Measurements from ENCODE around the gene ANXA5. TPM values are rescaled to one million over a fixed set of nuclear protein-coding genes. Genes with fewer than 3 reads are reported as not detected.

ANXA5 gene
- total RNA-seq, 1 experiment from 2014 or later: 231 TPM

GRCh38 chr4:121642292-121642691 lies 54.5 kb downstream of the ANXA5 start:
- Histone ChIP-seq H3K56ac (ENCODE audit: insufficient read length, low read depth, low read length) (no peak overlapping the region), H4K91ac (ENCODE audit: insufficient read length, low read depth, low read length) (no peak overlapping the region), H2BK12ac (ENCODE audit: insufficient read length, low read depth, low read length) (no peak overlapping the region), H2BK5ac (ENCODE audit: insufficient read length, low read length) (no peak overlapping the region), H2AFZ (ENCODE audit: low read length) (no peak overlapping the region), H3K9ac (ENCODE audit: extremely low read depth, insufficient read length, low read length) (no peak overlapping the region), H3K4me1 (ENCODE audit: insufficient read depth, low read length) (no peaks in the 10 kb centered on the region), H3K18ac (ENCODE audit: insufficient read length, low read depth, low read length) (no peak overlapping the region), H3T11ph (ENCODE audit: low read length) (no peak overlapping the region), H3K14ac (ENCODE audit: insufficient read depth, low read length) (no peak overlapping the region), H2BK20ac (ENCODE audit: low read depth, low read length, poor library complexity, severe bottlenecking) (no peak overlapping the region), H3K27me3 (ENCODE audit: insufficient read depth, low read length) (no peaks in the 10 kb centered on the region), H4K20me1 (ENCODE audit: control insufficient read depth, insufficient read depth, insufficient read length) (no peaks in the 10 kb centered on the region), H3K79me2 (ENCODE audit: insufficient read depth, low read length) (no peaks in the 10 kb centered on the region), H3K23ac (ENCODE audit: insufficient read length, low read depth, low read length) (no peak overlapping the region), H3K4ac (ENCODE audit: low read depth, low read length) (no peak overlapping the region), H3K79me1 (ENCODE audit: insufficient read depth, low read depth, low read length, poor library complexity, severe bottlenecking) (no peaks in the 10 kb centered on the region), H4K5ac (ENCODE audit: insufficient read length, low read depth, low read length) (no peak overlapping the region), H3K9me3 (ENCODE audit: control insufficient read depth, low read depth, low read length) (no peaks in the 10 kb centered on the region), H2AK5ac (ENCODE audit: insufficient read length, low read length) (no peak overlapping the region), H3K27ac (ENCODE audit: insufficient read length, low read depth, low read length) (no peak overlapping the region), H2BK15ac (ENCODE audit: low read depth, low read length) (no peak overlapping the region), H3K4me2 (ENCODE audit: insufficient read depth, insufficient read length, low read length) (no peak overlapping the region), H4K8ac (replicated peaks; ENCODE audit: insufficient read length, low read depth, low read length) (no peak overlapping the region), H3K23me2 (ENCODE audit: insufficient read length, low read depth, low read length, poor library complexity, severe bottlenecking) (no peaks in the 10 kb centered on the region), H2BK120ac (ENCODE audit: low read depth, low read length, poor library complexity, severe bottlenecking) (no peak overlapping the region)
- Mint-ChIP-seq H3K4me1 (peaks cover 0 to 9% of the 10 kb centered on the region in 2 experiments; a peak in 2 of 4 replicates), H3K4me3 (no peak overlapping the region), H3K27ac (no peak overlapping the region), H3K9me3 (no peaks in the 10 kb centered on the region), H3K36me3 (ENCODE audit: insufficient read depth in 1 of 3, low read depth in 3 of 3) (no peaks in the 10 kb centered on the region), H3K27me3 (ENCODE audit: low read depth) (no peaks in the 10 kb centered on the region)
- no peak for TF ChIP-seq CTCF (conservative IDR thresholded peaks at IDR 0.05)
- WGBS (ENCODE audit: extremely low coverage, insufficient read length, low lambda C conversion rate): no CpG with 5 or more reads among the region's 2 CpGs
- no peak for DNase-seq
